CD4-positive, alpha-beta T cell (primary cell): ENCODE measurements around the gene N4BP2. TPM values are rescaled to one million over a fixed set of nuclear protein-coding genes. Genes with fewer than 3 reads are reported as not detected.
A peak's percentile ranks its signal among the peaks of the same experiment; 100 is the strongest.

ENCODE experiments used
- ATAC-seq: fragments of 200-7000 bp; cut with Tn5 transposase; one replicate; pipeline ENCODE4 v1.10.0; 2022; ENCODE audit warnings: mild to moderate bottlenecking; ENCODE audit not compliant: poor library complexity
- CTCF ChIA-PET: fragments of 350-600 bp; sonication (Branson Sonifier 250); formaldehyde crosslinking; loops from one replicate; lab custom pipeline; 2021; ENCODE audit warnings: antibody characterized with exemption, inconsistent platforms; lab: Charles Lee
- POLR2A ChIA-PET: fragments of 350-600 bp; sonication (Branson Sonifier 250); formaldehyde crosslinking; loops from one replicate; lab custom pipeline; 2021; ENCODE audit warnings: antibody characterized with exemption, inconsistent platforms; lab: Charles Lee
- DNase-seq, 14 experiments: peaks; one replicate each; pipeline ENCODE4 v3.0.0-alpha.2; 2013 to 2020; ENCODE audit warnings: mixed read lengths in 2 of 14
- H3K27ac ChIP-seq, 2 donors: one replicate each; pipeline versions ENCODE4 v1.5.1 to v1.7.0; 2013; ENCODE audit warnings: low read length in 2 of 2, low read depth in 1 of 2, mild to moderate bottlenecking in 1 of 2
- H3K27me3 ChIP-seq, 2 experiments: 1 replicate in 1 of 2; 2 replicates in 1 of 2; pipeline versions ENCODE4 v1.6.1 to v1.7.0; 2013; ENCODE audit warnings: low read length in 2 of 2, control low read depth in 1 of 2, mild to moderate bottlenecking in 1 of 2, moderate library complexity in 1 of 2; ENCODE audit not compliant: insufficient read depth in 2 of 2, control insufficient read depth in 1 of 2
- H3K36me3 ChIP-seq: one replicate; pipeline ENCODE4 v1.6.1; 2013; ENCODE audit warnings: low read length, control low read depth; ENCODE audit not compliant: insufficient read depth
- H3K4me1 ChIP-seq: one replicate; pipeline ENCODE4 v1.6.1; 2013; ENCODE audit warnings: low read length, control low read depth; ENCODE audit not compliant: insufficient read depth
- H3K4me3 ChIP-seq: one replicate; pipeline ENCODE4 v1.5.1; 2013; ENCODE audit warnings: mild to moderate bottlenecking, low read length, moderate library complexity
- H3K9me3 ChIP-seq, 2 experiments: 1 replicate in 1 of 2; 2 replicates in 1 of 2; pipeline versions ENCODE4 v1.6.1 to v1.7.0; 2013; ENCODE audit warnings: low read length in 2 of 2, mild to moderate bottlenecking in 2 of 2, control low read depth in 1 of 2, moderate library complexity in 1 of 2; ENCODE audit not compliant: control insufficient read depth in 1 of 2, insufficient read depth in 1 of 2
- H3K27ac Mint-ChIP-seq: one replicate; pipeline ENCODE4 v1.8.0; 2020; ENCODE audit warnings: mixed read lengths
- H3K27me3 Mint-ChIP-seq: one replicate; pipeline ENCODE4 v1.8.0; 2021; ENCODE audit warnings: mixed read lengths
- H3K36me3 Mint-ChIP-seq: one replicate; pipeline ENCODE4 v1.8.0; 2021; ENCODE audit warnings: low read depth, mixed read lengths
- H3K4me1 Mint-ChIP-seq: one replicate; pipeline ENCODE4 v1.8.0; 2021; ENCODE audit warnings: low read depth, mixed read lengths
- H3K4me3 Mint-ChIP-seq: one replicate; pipeline ENCODE4 v1.8.0; 2020; ENCODE audit warnings: mild to moderate bottlenecking, mixed read lengths
- H3K9me3 Mint-ChIP-seq: one replicate; pipeline ENCODE4 v1.8.0; 2020; ENCODE audit warnings: mixed read lengths
- CTCF ChIP-seq: fragments of 200-600 bp; IDR thresholded peaks from one replicate; pipeline ENCODE4 v1.8.0; 2022; ENCODE audit warnings: antibody characterized with exemption, mild to moderate bottlenecking
- intact Hi-C, 2 experiments: fragments of 100-400 bp; cut with DNase I in 1 of 2; cut with micrococcal nuclease in 1 of 2; formaldehyde crosslinking; loops; one replicate each; pipeline versions ENCODE4 v1.15.1 to v1.9.0; 2023 to 2025; cut with DNase I, micrococcal nuclease
- total RNA-seq, 174 experiments: library from RNA in 2 of 174; stranded (reverse) in 2 of 174; gene quantifications; one replicate each; pipeline ENCODE4 v1.2.3 and lab custom pipeline; 2021 to 2026

The N4BP2 gene
- total RNA-seq, 2 experiments from 2014 or later = 21.7 to 25.2 TPM

- Histone ChIP-seq H3K36me3 (no peaks in the 10 kb centered on the region), H3K27ac (no peak overlapping the region), H3K4me3 (no peak overlapping the region), H3K27me3 (no peaks in the 10 kb centered on the region), H3K9me3 (no peaks in the 10 kb centered on the region), H3K4me1 (peaks cover 5% of the 10 kb centered on the region)
- Mint-ChIP-seq H3K27me3 (no peaks in the 10 kb centered on the region), H3K27ac (no peak overlapping the region), H3K4me1 (peaks cover 15% of the 10 kb centered on the region), H3K4me3 (no peak overlapping the region), H3K36me3 (no peaks in the 10 kb centered on the region), H3K9me3 (no peaks in the 10 kb centered on the region)
- ChIA-PET CTCF (no interaction called here), POLR2A (interaction anchor here (0.6 to 0.9 kb wide), 2 partner anchors 12 to 123 kb away, joined by 3 to 5 read pairs; no protein-coding TSS in a partner anchor)
- ATAC-seq (no peak), DNase-seq (no peak)
- intact Hi-C loops = loop anchor here in 1 of 2 experiments (10.0 kb wide), 1 partner anchor 376 kb away; no protein-coding TSS in a partner anchor
- TF ChIP-seq CTCF = no peak
These were observed 122.0 kb downstream of the N4BP2 start for GRCh38 chr4:40178672-40179071.

GRCh38 chr4:40179360-40179759, 122.7 kb downstream of the N4BP2 start:
- Mint-ChIP-seq H3K4me1 (peaks cover 19% of the 10 kb centered on the region), H3K27ac (no peak overlapping the region), H3K27me3 (no peaks in the 10 kb centered on the region), H3K9me3 (no peaks in the 10 kb centered on the region), H3K4me3 (no peak overlapping the region), H3K36me3 (no peaks in the 10 kb centered on the region)
- Histone ChIP-seq H3K9me3 (no peaks in the 10 kb centered on the region), H3K36me3 (no peaks in the 10 kb centered on the region), H3K4me1 (peaks cover 7% of the 10 kb centered on the region), H3K27me3 (no peaks in the 10 kb centered on the region), H3K4me3 (no peak overlapping the region), H3K27ac (no peak overlapping the region)
- CTCF ChIA-PET = no interaction called here
- intact Hi-C loops = loop anchor here in 1 of 2 experiments (10.0 kb wide), 1 partner anchor 375 kb away; no protein-coding TSS in a partner anchor
- ATAC-seq (no peak), DNase-seq (no peak)
- TF ChIP-seq CTCF = no peak
- POLR2A ChIA-PET = no interaction called here

- Mint-ChIP-seq H3K4me3 (no peak overlapping the region), H3K36me3 (no peaks in the 10 kb centered on the region), H3K4me1 (peaks cover 23% of the 10 kb centered on the region), H3K9me3 (no peaks in the 10 kb centered on the region), H3K27me3 (no peaks in the 10 kb centered on the region), H3K27ac (no peak overlapping the region)
- intact Hi-C loops = no loop called here
- ATAC-seq (no peak), DNase-seq (peak in 2 of 14 experiments; percentile 31 to 51)
- POLR2A ChIA-PET = no interaction called here
- no peaks in the 10 kb centered on the region for H3K27me3 ChIP-seq
- H3K9me3 ChIP-seq = no peaks in the 10 kb centered on the region
- peaks cover 11% of the 10 kb centered on the region for H3K4me1 ChIP-seq
- no peak overlapping the region for H3K27ac ChIP-seq
- H3K36me3 ChIP-seq = no peaks in the 10 kb centered on the region
- no peak overlapping the region for H3K4me3 ChIP-seq
- CTCF ChIA-PET = no interaction called here
- TF ChIP-seq CTCF = no peak
These were observed 123.7 kb downstream of the N4BP2 start for GRCh38 chr4:40180356-40180755.
